H54 (cell line): Measurements from ENCODE around the gene JUP.
A peak's percentile ranks its signal among the peaks of the same experiment; 100 is the strongest.

Experiments used
- DNase-seq: peaks from one replicate; pipeline ENCODE4 v3.0.0; 2011; ENCODE audit warnings: low spot score, mixed read lengths; ENCODE audit not compliant: insufficient read length
- FAIRE-seq: peaks from 3 replicates; lab custom pipeline; 2011; peaks lifted over from hg19 to GRCh38; lab: Jason Lieb, UNC
- POLR2A ChIP-seq: IDR thresholded peaks from 2 replicates; pipeline ENCODE4 v1.6.1; 2011; ENCODE audit warnings: low read depth, mild to moderate bottlenecking, low read length

The JUP gene

GRCh38 chr17:41767324-41768042 is 19.0 kb downstream of the JUP start:
- no peak for DNase-seq
- no peak for TF ChIP-seq POLR2A
- FAIRE-seq, result no peak

DNA sequence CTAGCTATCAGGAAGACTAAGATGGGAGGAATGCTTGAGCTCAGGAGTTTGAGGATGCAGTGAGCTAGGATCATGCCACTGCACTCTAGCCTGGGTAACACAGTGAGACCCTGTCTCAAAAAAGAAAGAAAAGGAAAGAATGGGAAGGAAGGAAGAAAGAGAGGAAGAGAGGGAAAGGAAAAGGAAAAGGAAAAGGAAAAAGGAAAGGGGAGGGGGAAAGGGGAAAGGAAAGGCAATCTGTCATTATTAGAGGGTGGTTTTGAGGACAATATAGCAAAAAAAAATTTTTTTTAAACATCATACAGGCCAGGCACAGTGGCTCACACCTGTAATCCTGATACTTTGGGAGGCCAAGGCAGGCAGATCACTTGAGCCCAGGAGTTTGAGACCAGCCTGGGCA is 20.4 kb downstream of the JUP start:
- no peak for TF ChIP-seq POLR2A
- DNase-seq, result no peak
- FAIRE-seq, result no peak

- no peak for FAIRE-seq
- no peak for DNase-seq
- TF ChIP-seq POLR2A, result no peak
These were observed 23.2 kb downstream of the JUP start for GRCh38 chr17:41763327-41763726.

DNA sequence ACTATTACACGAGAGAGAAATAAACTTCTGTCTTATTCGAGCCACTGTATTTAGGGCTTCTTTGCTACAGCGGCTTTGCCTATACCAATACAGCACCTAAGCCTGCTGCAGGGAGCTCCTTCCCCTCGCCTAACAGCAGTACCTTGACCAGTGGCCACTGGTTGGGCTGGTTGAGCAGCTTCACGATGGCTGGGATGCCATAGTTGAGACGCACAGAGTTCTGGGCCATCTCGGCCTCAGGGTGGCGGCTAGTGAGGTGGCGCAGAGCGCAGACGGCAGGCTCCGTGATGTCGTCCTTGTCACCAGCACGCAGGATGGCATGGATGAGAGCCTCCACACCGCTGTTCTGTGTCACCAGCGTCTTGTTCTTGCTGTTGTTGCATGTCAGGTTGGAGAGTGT is 23.7 kb downstream of the JUP start:
- TF ChIP-seq POLR2A, result no peak
- DNase-seq, result no peak

GRCh38 chr17:41762391-41762790 is 24.1 kb downstream of the JUP start:
- FAIRE-seq (no peak), DNase-seq (no peak)
- TF ChIP-seq POLR2A, result no peak

More for the DNA sequence above, 23.7 kb downstream of the JUP start:
- no peak for FAIRE-seq

DNA sequence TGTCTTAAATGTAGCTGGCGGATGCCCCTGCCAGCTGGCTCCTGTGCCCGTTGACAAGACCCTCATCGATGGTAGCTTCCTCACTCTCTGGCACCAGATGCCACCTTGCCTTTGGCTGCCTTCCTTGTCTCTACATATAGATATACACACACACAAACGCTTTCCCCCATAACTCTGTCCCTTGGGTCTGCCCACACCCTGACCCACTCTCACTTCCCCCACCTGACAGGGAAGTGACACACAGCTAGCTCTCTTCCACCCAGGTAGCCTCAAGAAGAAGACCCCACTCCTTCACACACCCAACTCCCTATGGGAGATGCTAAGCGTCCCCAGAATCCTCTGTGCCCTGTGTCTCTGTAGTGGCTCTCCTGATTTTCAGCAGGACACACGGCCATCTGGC is 25.6 kb downstream of the JUP start:
- FAIRE-seq, result no peak
- TF ChIP-seq POLR2A, result no peak
- no peak for DNase-seq

DNA sequence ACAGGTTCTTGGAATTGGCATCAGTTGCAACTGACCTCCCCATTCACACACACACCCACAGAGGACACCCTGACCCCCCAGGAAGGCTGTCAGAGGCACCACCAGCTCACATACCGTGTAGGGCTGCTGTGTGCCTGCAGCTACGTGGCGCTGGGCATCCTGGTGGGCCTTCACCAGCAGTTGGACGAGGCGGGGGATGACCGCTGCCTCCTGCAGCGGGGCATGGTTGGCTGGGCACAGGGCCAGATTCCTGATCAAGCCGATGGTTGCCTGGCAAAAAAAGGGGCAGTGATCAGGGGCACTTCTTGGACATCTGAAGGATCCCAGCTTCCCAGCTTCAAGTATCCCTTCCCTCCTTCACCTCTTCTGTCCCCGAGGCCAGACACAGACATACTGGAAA is 27.9 kb downstream of the JUP start:
- TF ChIP-seq POLR2A, result no peak
- DNase-seq, result no peak

GRCh38 chr17:41754066-41754465 is 32.4 kb downstream of the JUP start:
- TF ChIP-seq POLR2A, result no peak
- no peak for DNase-seq
- no peak for FAIRE-seq

More for the DNA sequence above, 27.9 kb downstream of the JUP start:
- no peak for FAIRE-seq

DNA sequence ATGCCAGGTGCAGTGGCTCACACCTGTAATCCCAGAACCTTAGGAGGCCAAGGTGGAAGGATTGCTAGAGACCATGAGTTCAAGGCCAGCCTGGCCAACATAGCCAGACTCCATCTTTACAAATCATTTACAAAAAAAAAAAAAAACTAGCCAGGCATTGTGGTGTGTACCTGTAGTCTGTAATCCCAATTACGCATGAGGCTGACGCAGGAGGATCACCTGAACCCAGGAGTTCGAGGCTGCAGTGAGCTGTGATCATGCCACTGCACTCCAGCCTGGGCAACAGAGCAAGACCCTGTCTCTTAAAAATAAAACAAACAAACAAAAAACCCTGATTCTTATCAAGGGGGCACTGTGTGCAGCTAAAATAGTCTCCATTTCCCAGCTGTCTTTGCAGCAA is 35.2 kb downstream of the JUP start:
- no peak for FAIRE-seq
- no peak for DNase-seq
- TF ChIP-seq POLR2A, result no peak

DNA sequence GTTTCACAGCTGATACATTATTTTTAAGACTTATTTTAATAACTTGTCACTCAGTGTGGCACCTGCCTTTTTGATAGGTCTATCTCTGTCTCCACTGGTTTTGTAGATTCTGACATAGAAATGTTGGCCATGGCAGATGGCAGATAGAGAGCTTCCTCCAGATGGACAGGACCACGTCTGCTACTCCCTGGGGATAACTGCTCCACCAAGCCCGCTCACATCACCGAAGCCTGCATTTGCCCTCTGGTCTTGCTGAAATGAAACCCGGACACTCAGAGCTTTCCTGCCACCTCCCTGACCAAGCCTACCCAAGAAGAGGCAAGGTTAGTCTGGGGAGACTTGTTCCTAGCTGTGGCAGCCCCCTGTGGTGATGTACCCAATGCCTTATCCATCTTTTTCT is 35.6 kb downstream of the JUP start:
- FAIRE-seq (no peak), DNase-seq (no peak)
- no peak for TF ChIP-seq POLR2A

DNA sequence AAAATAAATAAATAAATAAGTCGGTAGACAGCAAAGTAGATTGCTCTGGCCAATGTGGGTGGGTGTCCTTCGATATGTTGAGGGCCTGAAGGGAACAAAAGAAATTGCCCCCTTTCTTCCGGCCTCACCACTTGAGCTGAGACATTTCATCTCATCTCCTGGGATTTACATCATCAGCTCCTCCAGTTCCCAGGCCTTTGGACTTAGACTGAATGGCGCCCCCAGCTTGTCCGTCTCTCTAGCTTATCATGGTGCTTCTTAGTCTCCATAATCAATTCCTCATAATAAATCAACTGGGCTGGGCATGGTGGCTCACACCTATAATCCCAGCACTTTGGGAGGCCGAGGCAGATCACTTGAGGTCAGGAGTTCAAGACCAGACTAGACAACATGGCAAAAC is 38.2 kb downstream of the JUP start:
- no peak for TF ChIP-seq POLR2A
- DNase-seq (no peak), FAIRE-seq (no peak)

DNA sequence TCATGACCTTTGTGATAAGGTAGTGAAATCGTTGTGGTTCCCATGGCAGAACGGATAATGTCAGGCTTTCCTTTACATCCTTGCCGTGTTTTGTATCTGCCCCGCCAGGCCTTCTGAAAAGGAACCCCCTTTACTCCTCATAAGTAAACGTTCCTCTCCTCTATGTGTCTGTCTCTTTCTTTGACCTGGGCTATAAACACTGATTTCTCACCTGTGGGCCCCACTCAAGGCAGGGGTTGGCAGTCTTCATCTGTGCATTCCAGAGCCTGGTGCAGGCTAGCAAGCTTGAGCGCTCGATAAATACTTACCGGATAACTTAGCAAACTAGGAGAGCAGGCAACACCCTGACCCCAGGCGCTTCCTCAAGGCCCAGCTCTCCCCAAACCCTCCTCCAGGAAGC is 44.8 kb downstream of the JUP start:
- DNase-seq, result no peak
- TF ChIP-seq POLR2A, result no peak
- no peak for FAIRE-seq

DNA sequence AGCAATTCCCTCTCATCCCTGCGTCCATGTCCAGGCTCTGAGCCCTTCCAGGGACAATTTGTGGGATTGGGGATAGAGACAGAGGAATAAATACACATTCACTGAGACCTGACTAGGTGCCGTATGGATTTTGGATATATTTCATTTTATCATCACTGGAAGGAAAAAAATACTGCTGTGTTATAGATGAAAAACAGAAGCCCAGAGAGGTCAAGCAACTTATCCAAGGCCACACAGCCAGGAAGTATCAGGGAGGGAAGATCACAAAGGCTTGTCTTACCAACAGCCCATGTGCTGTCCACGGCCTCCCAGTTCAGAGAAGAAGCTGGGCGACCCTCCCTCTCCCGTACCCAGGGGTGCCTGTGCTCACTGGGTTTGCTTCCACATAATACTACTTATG is 46.0 kb downstream of the JUP start:
- DNase-seq (no peak), FAIRE-seq (no peak)
- no peak for TF ChIP-seq POLR2A

- no peak for TF ChIP-seq POLR2A
- no peak for FAIRE-seq
- peak; percentile 72 for DNase-seq
These were observed 46.7 kb downstream of the JUP start for GRCh38 chr17:41739661-41740352.

GRCh38 chr17:41738801-41739112 is 47.8 kb downstream of the JUP start:
- DNase-seq (no peak), FAIRE-seq (no peak)
- no peak for TF ChIP-seq POLR2A
